ENCODE measurements around the gene HOXB8. TPM values are rescaled to one million over a fixed set of nuclear protein-coding genes. Genes with fewer than 3 reads are reported as not detected.

Gene HOXB8
- total RNA-seq, 1 experiment from 2014 or later = not detected

DNA sequence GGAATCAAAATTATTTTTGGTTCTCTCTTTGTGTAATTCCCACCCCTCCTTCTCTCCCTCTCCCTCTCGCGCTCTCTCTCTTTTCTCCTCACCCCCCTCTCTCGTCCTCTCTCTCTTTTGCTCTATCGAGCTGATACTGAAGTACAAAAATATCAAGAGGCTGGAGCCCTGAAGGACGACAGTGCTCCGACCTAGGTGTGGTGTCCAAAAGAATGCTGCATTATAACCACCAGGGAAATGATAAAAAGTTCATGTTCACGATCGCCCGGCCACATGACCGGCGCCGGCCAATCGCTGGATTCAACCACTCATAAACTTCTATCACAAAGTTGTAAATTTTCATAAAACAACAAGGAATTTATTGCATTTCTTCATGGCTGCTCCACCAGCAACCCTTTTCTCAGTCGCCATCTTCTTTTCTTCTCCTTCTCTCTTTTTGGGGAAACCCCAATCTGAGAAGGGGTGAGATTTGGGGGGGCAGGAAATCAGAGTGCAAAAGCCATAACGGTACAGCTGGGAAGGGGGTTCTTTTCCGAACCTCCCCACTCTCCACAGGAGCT, 10.2 kb downstream of the HOXB8 start, which contains the start of gene HOXB6:
TSS of gene HOXB6 (minus strand) at position 217 of the 560 bp plus-strand sequence. CDS start 6,836 bp downstream, outside the sequence.
- Histone ChIP-seq H3K27me3 (ENCODE audit: low read length) (no peaks in the 10 kb centered on the region), H3K9ac (ENCODE audit: low read length) (peak within 1 kb of the TSS; percentile 69), H3K4me1 (ENCODE audit: insufficient read depth, low read length) (peaks cover 21% of the 10 kb centered on the region), H3K27ac (ENCODE audit: low read length) (peak within 1 kb of the TSS; percentile 60), H2AFZ (ENCODE audit: low read length) (peak within 1 kb of the TSS; percentile 92), H3K9me3 (ENCODE audit: low read length) (no peaks in the 10 kb centered on the region), H3K4me3 (ENCODE audit: low read length) (peak within 1 kb of the TSS; percentile 82), H3K79me2 (ENCODE audit: low read length) (peaks cover 49% of the 10 kb centered on the region), H3K4me2 (ENCODE audit: low read length) (peak within 1 kb of the TSS; percentile 95), H3K36me3 (ENCODE audit: low read depth, low read length) (no peaks in the 10 kb centered on the region), H4K20me1 (ENCODE audit: low read length) (peaks cover 14% of the 10 kb centered on the region; the same call in 1 of the 2 replicates), H3K9me2 (replicated peaks; ENCODE audit: low read length) (no peaks in the 10 kb centered on the region), H3F3A (ENCODE audit: low read length, unreplicated experiment) (no peaks in the 10 kb centered on the region)
- TF ChIP-seq EZH2 (IDR thresholded peaks at IDR 0.05; ENCODE audit: low read length, unreplicated experiment) (no peak), EZH2phosphoT487 (IDR thresholded peaks at IDR 0.05; ENCODE audit: borderline replicate concordance, low read length) (no peak)
- TF ChIP-seq, protein P1, sequence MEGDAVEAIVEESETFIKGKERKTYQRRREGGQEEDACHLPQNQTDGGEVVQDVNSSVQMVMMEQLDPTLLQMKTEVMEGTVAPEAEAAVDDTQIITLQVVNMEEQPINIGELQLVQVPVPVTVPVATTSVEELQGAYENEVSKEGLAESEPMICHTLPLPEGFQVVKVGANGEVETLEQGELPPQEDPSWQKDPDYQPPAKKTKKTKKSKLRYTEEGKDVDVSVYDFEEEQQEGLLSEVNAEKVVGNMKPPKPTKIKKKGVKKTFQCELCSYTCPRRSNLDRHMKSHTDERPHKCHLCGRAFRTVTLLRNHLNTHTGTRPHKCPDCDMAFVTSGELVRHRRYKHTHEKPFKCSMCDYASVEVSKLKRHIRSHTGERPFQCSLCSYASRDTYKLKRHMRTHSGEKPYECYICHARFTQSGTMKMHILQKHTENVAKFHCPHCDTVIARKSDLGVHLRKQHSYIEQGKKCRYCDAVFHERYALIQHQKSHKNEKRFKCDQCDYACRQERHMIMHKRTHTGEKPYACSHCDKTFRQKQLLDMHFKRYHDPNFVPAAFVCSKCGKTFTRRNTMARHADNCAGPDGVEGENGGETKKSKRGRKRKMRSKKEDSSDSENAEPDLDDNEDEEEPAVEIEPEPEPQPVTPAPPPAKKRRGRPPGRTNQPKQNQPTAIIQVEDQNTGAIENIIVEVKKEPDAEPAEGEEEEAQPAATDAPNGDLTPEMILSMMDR (conservative IDR thresholded peaks at IDR 0.05; ENCODE audit: low read depth, low read length) = no peak
- CTCF ChIA-PET = interaction anchor here (0.5 kb wide), 1 partner anchor 287 kb away, joined by 3 read pairs; no protein-coding TSS in a partner anchor
- TSS peak; percentile 68 for BruUV-seq (replicated peaks)
- DNase-seq (peak; percentile 79), ATAC-seq (peak; percentile 37)
- intact Hi-C loops (cut with micrococcal nuclease) = no loop called here
- POLR2A ChIA-PET (ENCODE audit: unreplicated experiment) = interaction anchor here (0.5 kb wide), 1 partner anchor 381 kb away, joined by 3 read pairs; no protein-coding TSS in a partner anchor

DNA sequence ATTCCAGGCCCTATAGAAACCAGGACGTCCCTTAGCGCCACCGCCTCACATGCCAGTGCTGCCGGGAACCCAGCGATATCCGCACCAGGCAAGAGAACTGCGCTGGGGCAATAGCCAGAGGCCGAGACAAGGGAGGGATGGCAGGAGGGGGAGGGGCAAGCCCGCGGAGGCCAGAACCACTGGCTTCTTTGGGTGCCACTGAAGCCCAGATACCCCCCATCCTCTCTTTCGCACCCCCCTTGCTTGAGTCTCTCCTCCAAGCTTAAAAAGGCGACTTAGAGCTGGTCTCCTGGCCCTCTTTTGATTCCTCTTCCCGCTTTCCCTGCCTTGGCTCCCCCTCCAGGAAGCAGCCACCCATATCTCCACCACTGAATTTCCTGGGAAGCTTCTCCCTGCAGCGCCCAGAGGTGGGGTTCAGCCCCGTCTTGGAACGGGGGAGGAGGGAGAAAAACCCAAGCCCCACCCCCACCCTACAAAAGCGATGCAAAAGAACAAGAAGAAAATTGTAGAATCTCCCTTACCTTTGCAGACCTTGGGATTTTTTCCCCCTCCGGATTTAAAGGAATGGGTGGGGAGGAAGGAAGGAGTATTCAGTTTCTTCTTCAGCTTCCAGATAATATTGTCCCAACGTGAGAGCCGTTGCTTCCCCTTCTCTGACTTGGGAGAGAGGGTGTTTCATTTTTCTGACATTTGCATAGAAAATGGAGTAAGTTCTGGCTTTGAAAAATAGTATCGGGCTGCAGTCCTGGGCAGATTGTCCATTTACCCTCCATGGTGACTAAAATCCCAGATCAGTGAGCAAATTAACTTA, 10.9 kb downstream of the HOXB8 start:
- intact Hi-C loops (cut with micrococcal nuclease) = no loop called here
- H3K36me3 ChIP-seq (ENCODE audit: low read depth, low read length) = no peaks in the 10 kb centered on the region
- H3K9ac ChIP-seq (ENCODE audit: low read length) = peak overlapping the region; percentile 69
- peaks cover 23% of the 10 kb centered on the region for H3K4me1 ChIP-seq (ENCODE audit: insufficient read depth, low read length)
- TF ChIP-seq EZH2 (IDR thresholded peaks at IDR 0.05; ENCODE audit: low read length, unreplicated experiment) (no peak), EZH2phosphoT487 (IDR thresholded peaks at IDR 0.05; ENCODE audit: borderline replicate concordance, low read length) (no peak)
- TF ChIP-seq, protein P1 (conservative IDR thresholded peaks at IDR 0.05; ENCODE audit: low read depth, low read length) = no peak
- no peaks in the 10 kb centered on the region for H3F3A ChIP-seq (ENCODE audit: low read length, unreplicated experiment)
- H3K9me3 ChIP-seq (ENCODE audit: low read length) = no peaks in the 10 kb centered on the region
- H2AFZ ChIP-seq (ENCODE audit: low read length) = peak overlapping the region; percentile 92
- H3K4me2 ChIP-seq (ENCODE audit: low read length) = peak overlapping the region; percentile 95
- CTCF ChIA-PET = interaction anchor here (0.5 to 0.7 kb wide), 2 partner anchors 108 to 191 kb away, joined by 3 to 5 read pairs; no protein-coding TSS in a partner anchor
- H3K9me2 ChIP-seq (replicated peaks; ENCODE audit: low read length) = no peaks in the 10 kb centered on the region
- POLR2A ChIA-PET (ENCODE audit: unreplicated experiment) = interaction anchor here (0.5 to 0.6 kb wide), 3 partner anchors 111 to 593 kb away, joined by 3 read pairs; no protein-coding TSS in a partner anchor
- DNase-seq (peak; percentile 79), ATAC-seq (peak; percentile 61)
- no peaks in the 10 kb centered on the region for H3K27me3 ChIP-seq (ENCODE audit: low read length)
- H3K4me3 ChIP-seq (ENCODE audit: low read length) = peak overlapping the region; percentile 82
- H4K20me1 ChIP-seq (ENCODE audit: low read length) = peaks cover 21% of the 10 kb centered on the region
- H3K79me2 ChIP-seq (ENCODE audit: low read length) = peaks cover 56% of the 10 kb centered on the region
- TSS peak; percentile 58 for BruUV-seq (replicated peaks)
- H3K27ac ChIP-seq (ENCODE audit: low read length) = peak overlapping the region; percentile 60

Measured in PC-3 (cell line).